OCI-LY1 (cell line): Measurements from ENCODE around the gene CAMTA1.

Source experiments
- H2AFZ ChIP-seq: fragments of 200-600 bp; sonication (generic), shearing (Covaris generic); 2 replicates; pipeline ENCODE4 v1.6.0; 2014; ENCODE audit warnings: antibody characterized with exemption, mild to moderate bottlenecking, low read length
- H3F3A ChIP-seq: fragments of 200-600 bp; sonication (generic), shearing (Covaris generic); 2 replicates; pipeline ENCODE4 v1.6.0; 2014; ENCODE audit warnings: mild to moderate bottlenecking, antibody characterized with exemption, low read length, moderate library complexity; ENCODE audit not compliant: insufficient read depth
- H3K27ac ChIP-seq: fragments of 200-600 bp; sonication (generic); 2 replicates; pipeline ENCODE4 v1.5.1; 2014; ENCODE audit warnings: low read length, mixed run types, mild to moderate bottlenecking, low read depth; ENCODE audit not compliant: poor library complexity, severe bottlenecking
- H3K27me3 ChIP-seq: fragments of 200-600 bp; sonication (generic); 2 replicates; pipeline ENCODE4 v1.6.0; 2014; ENCODE audit warnings: antibody characterized with exemption, mild to moderate bottlenecking, low read length, moderate library complexity; ENCODE audit not compliant: insufficient read depth
- H3K36me3 ChIP-seq: fragments of 200-600 bp; sonication (generic); 2 replicates; pipeline ENCODE4 v1.6.1; 2014; ENCODE audit warnings: mild to moderate bottlenecking, antibody characterized with exemption, low read length, moderate library complexity, mixed read lengths; ENCODE audit not compliant: insufficient read depth
- H3K4me1 ChIP-seq: fragments of 200-600 bp; sonication (generic); 2 replicates; pipeline ENCODE4 v1.5.1; 2014; ENCODE audit warnings: mild to moderate bottlenecking, low read length, moderate library complexity; ENCODE audit not compliant: insufficient read depth, severe bottlenecking
- H3K4me2 ChIP-seq: fragments of 200-600 bp; sonication (generic), shearing (Covaris generic); 2 replicates; pipeline ENCODE4 v1.6.1; 2014; ENCODE audit warnings: low read length
- H3K4me3 ChIP-seq: fragments of 200-600 bp; sonication (generic); 2 replicates; pipeline ENCODE4 v1.5.1; 2014; ENCODE audit warnings: low read length, low read depth, mild to moderate bottlenecking, mixed read lengths; ENCODE audit not compliant: poor library complexity, severe bottlenecking
- H3K79me2 ChIP-seq: fragments of 200-600 bp; shearing (Covaris generic); 2 replicates; pipeline ENCODE4 v1.6.1; 2016; ENCODE audit warnings: mixed run types, low read length, mixed read lengths; ENCODE audit not compliant: insufficient read depth
- H3K9ac ChIP-seq: fragments of 200-600 bp; sonication (generic), shearing (Covaris generic); 2 replicates; pipeline ENCODE4 v1.6.1; 2014; ENCODE audit warnings: mild to moderate bottlenecking, low read length, mixed read lengths
- H3K9me2 ChIP-seq: fragments of 200-600 bp; sonication (generic), shearing (Covaris generic); 2 replicates; pipeline ENCODE4 v1.6.1; 2014; ENCODE audit warnings: low read depth, mild to moderate bottlenecking, low read length, mixed read lengths
- H3K9me3 ChIP-seq: fragments of 200-600 bp; shearing (Covaris generic); 2 replicates; pipeline ENCODE4 v1.6.1; 2014; ENCODE audit warnings: low read length, mixed read lengths
- H4K20me1 ChIP-seq: fragments of 200-600 bp; sonication (generic), shearing (Covaris generic); 2 replicates; pipeline ENCODE4 v1.6.0; 2016; ENCODE audit warnings: mild to moderate bottlenecking, low read length; ENCODE audit not compliant: insufficient read depth
- EZH2 ChIP-seq: fragments of 200-600 bp; sonication (generic), shearing (Covaris generic); IDR thresholded peaks from 2 replicates; pipeline ENCODE4 v1.8.0; 2017; ENCODE audit warnings: borderline replicate concordance, mixed run types, mild to moderate bottlenecking, antibody characterized with exemption, low read length, moderate library complexity, mixed read lengths
- TF ChIP-seq, protein P1 (sequence below): fragments of 200-600 bp; sonication (generic), shearing (Covaris generic); IDR thresholded peaks from 2 replicates; pipeline ENCODE4 v1.5.1; 2017; ENCODE audit warnings: mild to moderate bottlenecking, antibody characterized with exemption, low read length, moderate library complexity, mixed read lengths

Gene CAMTA1

DNA sequence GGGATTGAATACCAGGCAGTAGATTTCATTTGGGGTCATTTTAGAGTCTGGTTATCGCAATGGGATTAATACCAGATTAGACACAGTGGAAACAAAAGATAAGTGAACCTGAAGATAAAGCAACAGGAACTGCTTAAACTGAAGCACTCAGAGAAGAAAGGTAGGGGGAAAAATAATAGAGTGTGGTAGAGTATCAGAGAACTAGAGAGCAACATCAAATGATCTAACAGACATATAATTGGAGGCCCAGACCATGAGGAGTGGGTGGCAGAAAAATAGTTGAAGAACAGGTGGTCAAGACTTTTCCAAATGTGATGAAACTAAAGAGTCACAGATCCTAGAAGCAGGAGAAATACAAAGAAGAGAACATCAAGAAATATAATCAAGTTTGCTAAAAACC is 484.3 kb downstream of the CAMTA1 start:
- no peaks in the 10 kb centered on the region for H3K36me3 ChIP-seq

GRCh38 chr1:7274256-7274655 is 489.0 kb downstream of the CAMTA1 start:
- Histone ChIP-seq H4K20me1 (no peaks in the 10 kb centered on the region), H3K36me3 (no peaks in the 10 kb centered on the region), H2AFZ (no peak overlapping the region), H3K9ac (no peak overlapping the region), H3K4me2 (no peak overlapping the region), H3K9me3 (no peaks in the 10 kb centered on the region), H3K4me1 (no peaks in the 10 kb centered on the region), H3K27ac (no peak overlapping the region), H3F3A (no peaks in the 10 kb centered on the region), H3K79me2 (no peaks in the 10 kb centered on the region), H3K9me2 (no peaks in the 10 kb centered on the region), H3K4me3 (no peak overlapping the region), H3K27me3 (no peaks in the 10 kb centered on the region)
- TF ChIP-seq, protein P1, sequence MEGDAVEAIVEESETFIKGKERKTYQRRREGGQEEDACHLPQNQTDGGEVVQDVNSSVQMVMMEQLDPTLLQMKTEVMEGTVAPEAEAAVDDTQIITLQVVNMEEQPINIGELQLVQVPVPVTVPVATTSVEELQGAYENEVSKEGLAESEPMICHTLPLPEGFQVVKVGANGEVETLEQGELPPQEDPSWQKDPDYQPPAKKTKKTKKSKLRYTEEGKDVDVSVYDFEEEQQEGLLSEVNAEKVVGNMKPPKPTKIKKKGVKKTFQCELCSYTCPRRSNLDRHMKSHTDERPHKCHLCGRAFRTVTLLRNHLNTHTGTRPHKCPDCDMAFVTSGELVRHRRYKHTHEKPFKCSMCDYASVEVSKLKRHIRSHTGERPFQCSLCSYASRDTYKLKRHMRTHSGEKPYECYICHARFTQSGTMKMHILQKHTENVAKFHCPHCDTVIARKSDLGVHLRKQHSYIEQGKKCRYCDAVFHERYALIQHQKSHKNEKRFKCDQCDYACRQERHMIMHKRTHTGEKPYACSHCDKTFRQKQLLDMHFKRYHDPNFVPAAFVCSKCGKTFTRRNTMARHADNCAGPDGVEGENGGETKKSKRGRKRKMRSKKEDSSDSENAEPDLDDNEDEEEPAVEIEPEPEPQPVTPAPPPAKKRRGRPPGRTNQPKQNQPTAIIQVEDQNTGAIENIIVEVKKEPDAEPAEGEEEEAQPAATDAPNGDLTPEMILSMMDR, result no peak
- no peak for TF ChIP-seq EZH2

More for the DNA sequence above, 484.3 kb downstream of the CAMTA1 start:
- no peaks in the 10 kb centered on the region for H4K20me1 ChIP-seq
- no peak overlapping the region for H3K4me3 ChIP-seq
- no peaks in the 10 kb centered on the region for H3K79me2 ChIP-seq
- no peaks in the 10 kb centered on the region for H3K4me1 ChIP-seq
- no peaks in the 10 kb centered on the region for H3F3A ChIP-seq
- H3K9me3 ChIP-seq, result no peaks in the 10 kb centered on the region
- H3K4me2 ChIP-seq, result no peak overlapping the region
- H3K27me3 ChIP-seq, result no peaks in the 10 kb centered on the region
- TF ChIP-seq EZH2, result no peak
- TF ChIP-seq, protein P1, result no peak
- H3K27ac ChIP-seq, result no peak overlapping the region
- H3K9me2 ChIP-seq, result no peaks in the 10 kb centered on the region
- no peak overlapping the region for H3K9ac ChIP-seq
- no peak overlapping the region for H2AFZ ChIP-seq

DNA sequence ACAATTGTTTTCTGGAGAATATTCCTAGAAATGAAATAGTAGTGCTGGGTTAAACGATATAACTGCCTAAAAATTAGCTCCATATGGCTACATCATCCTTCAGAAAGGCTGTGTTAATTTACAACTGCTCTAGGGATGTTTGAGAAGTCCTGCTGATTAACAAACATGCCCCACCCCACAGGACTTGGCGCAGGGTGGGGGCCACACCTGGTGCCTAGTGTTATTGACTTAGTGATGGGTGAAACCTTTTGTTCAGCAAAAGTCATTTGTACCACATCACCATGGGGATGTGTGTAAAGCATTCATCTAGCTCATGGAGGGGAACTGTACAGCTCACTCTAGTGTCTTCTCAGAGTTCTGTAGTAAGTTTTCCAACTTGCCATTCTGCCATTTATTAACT is 492.8 kb downstream of the CAMTA1 start:
- Histone ChIP-seq H3K36me3 (no peaks in the 10 kb centered on the region), H3K9me2 (no peaks in the 10 kb centered on the region), H2AFZ (no peak overlapping the region)

More for the DNA sequence above, 492.8 kb downstream of the CAMTA1 start:
- no peaks in the 10 kb centered on the region for H3K9me3 ChIP-seq
- no peak overlapping the region for H3K9ac ChIP-seq
- no peaks in the 10 kb centered on the region for H3K4me1 ChIP-seq
- H3K27ac ChIP-seq, result no peak overlapping the region
- no peaks in the 10 kb centered on the region for H3F3A ChIP-seq
- H3K79me2 ChIP-seq, result no peaks in the 10 kb centered on the region
- no peak for TF ChIP-seq EZH2
- TF ChIP-seq, protein P1, result no peak
- no peaks in the 10 kb centered on the region for H4K20me1 ChIP-seq
- no peak overlapping the region for H3K4me3 ChIP-seq
- no peaks in the 10 kb centered on the region for H3K27me3 ChIP-seq
- H3K4me2 ChIP-seq, result no peak overlapping the region
